KMS-11 (cell line): ENCODE data around the gene ZNF511.

Experiments
- H2AFZ ChIP-seq: fragments of 200-600 bp; sonication (generic); 2 replicates; pipeline ENCODE4 v1.6.1; 2016; ENCODE audit warnings: antibody characterized with exemption, mixed run types, low read depth
- H3K27ac ChIP-seq: fragments of 200-600 bp; sonication (generic); 2 replicates; pipeline ENCODE4 v1.6.1; 2016; ENCODE audit warnings: mild to moderate bottlenecking, mixed run types
- H3K27me3 ChIP-seq: fragments of 200-600 bp; sonication (generic); 2 replicates; pipeline ENCODE4 v1.6.1; 2017; ENCODE audit warnings: mild to moderate bottlenecking, low read depth, mixed run types, moderate library complexity; ENCODE audit not compliant: insufficient read depth
- H3K36me3 ChIP-seq: fragments of 200-600 bp; sonication (generic); 2 replicates; pipeline ENCODE4 v1.6.1; 2017; ENCODE audit warnings: mild to moderate bottlenecking, mixed run types; ENCODE audit not compliant: insufficient read depth
- H3K4me1 ChIP-seq: fragments of 200-600 bp; sonication (generic); 2 replicates; pipeline ENCODE4 v1.6.1; 2016; ENCODE audit warnings: mild to moderate bottlenecking, low read depth, mixed run types; ENCODE audit not compliant: poor library complexity, severe bottlenecking
- H3K4me2 ChIP-seq: fragments of 200-600 bp; sonication (generic); 2 replicates; pipeline ENCODE4 v1.7.0; 2016; ENCODE audit warnings: mild to moderate bottlenecking, mixed run types
- H3K4me3 ChIP-seq: fragments of 200-600 bp; sonication (generic); IDR thresholded peaks from 2 replicates; pipeline ENCODE4 v1.6.1; 2017; ENCODE audit warnings: low read depth, low read length, mixed read lengths; ENCODE audit not compliant: insufficient read depth
- H3K79me2 ChIP-seq: fragments of 200-600 bp; sonication (generic); 2 replicates; pipeline ENCODE4 v1.6.1; 2016; ENCODE audit warnings: low read depth, mixed run types; ENCODE audit not compliant: insufficient read depth
- H3K9ac ChIP-seq: fragments of 200-600 bp; sonication (generic); 2 replicates; pipeline ENCODE4 v1.6.1; 2016; ENCODE audit warnings: mild to moderate bottlenecking, mixed run types
- H4K20me1 ChIP-seq: fragments of 200-600 bp; sonication (generic); 2 replicates; pipeline ENCODE4 v1.6.1; 2016; ENCODE audit warnings: mild to moderate bottlenecking, mixed run types; ENCODE audit not compliant: insufficient read depth
- TF ChIP-seq, protein P1 (sequence below): fragments of 200-600 bp; sonication (generic); conservative IDR thresholded peaks from 2 replicates; pipeline ENCODE4 v1.6.1; 2017; ENCODE audit warnings: low read depth, mild to moderate bottlenecking, antibody characterized with exemption, low read length, moderate library complexity, mixed read lengths

ZNF511 gene

DNA sequence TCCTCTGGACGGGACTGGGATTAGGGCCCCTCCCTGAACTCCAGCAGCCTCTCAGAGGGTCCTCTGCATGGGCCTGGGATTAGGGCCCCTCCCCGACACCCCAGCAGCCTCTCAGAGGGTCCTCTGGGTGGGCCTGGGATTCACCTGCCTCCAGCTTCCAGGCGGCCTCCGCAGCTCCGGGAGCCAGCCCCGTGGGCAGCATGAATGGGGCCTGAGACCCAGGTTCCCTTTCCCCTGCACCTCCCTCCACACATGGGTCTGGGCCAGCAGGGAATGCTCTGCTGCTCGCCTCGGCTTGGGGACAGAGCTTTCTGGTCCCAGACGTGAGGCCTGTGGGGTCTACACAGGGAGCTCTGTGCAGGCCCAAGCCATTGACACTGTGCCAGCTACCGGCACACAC, 5.5 kb upstream of the ZNF511 start:
- Histone ChIP-seq H3K27ac (no peak overlapping the region), H3K4me1 (peaks cover 9% of the 10 kb centered on the region), H3K4me3 (no peak overlapping the region), H2AFZ (no peak overlapping the region), H3K27me3 (no peaks in the 10 kb centered on the region), H3K36me3 (no peaks in the 10 kb centered on the region), H3K9ac (no peak overlapping the region), H3K79me2 (peaks cover 41% of the 10 kb centered on the region; the same call in 1 of the 2 replicates), H3K4me2 (no peak overlapping the region), H4K20me1 (no peaks in the 10 kb centered on the region)
- TF ChIP-seq, protein P1, sequence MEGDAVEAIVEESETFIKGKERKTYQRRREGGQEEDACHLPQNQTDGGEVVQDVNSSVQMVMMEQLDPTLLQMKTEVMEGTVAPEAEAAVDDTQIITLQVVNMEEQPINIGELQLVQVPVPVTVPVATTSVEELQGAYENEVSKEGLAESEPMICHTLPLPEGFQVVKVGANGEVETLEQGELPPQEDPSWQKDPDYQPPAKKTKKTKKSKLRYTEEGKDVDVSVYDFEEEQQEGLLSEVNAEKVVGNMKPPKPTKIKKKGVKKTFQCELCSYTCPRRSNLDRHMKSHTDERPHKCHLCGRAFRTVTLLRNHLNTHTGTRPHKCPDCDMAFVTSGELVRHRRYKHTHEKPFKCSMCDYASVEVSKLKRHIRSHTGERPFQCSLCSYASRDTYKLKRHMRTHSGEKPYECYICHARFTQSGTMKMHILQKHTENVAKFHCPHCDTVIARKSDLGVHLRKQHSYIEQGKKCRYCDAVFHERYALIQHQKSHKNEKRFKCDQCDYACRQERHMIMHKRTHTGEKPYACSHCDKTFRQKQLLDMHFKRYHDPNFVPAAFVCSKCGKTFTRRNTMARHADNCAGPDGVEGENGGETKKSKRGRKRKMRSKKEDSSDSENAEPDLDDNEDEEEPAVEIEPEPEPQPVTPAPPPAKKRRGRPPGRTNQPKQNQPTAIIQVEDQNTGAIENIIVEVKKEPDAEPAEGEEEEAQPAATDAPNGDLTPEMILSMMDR: no peak

DNA sequence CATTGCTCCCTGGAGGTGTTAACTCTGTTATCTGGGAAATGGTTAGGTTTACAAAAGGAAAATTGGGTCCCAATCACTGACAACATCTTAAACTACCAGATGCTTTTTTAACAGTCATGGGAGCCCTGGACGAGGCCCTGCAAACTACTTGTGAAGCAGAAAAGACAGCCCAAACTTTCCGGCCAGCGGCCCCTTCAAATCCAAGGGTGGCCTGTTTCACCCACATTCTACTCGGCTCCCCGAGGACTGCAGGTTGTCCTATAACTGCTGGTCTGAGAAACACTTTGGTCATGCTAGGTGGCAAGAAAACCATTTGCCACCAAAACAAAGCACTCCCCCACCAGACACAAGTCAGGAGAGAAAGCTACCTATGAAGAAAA, 2.6 kb upstream of the ZNF511 start:
- Histone ChIP-seq H3K4me2 (no peak overlapping the region), H3K27ac (no peak overlapping the region), H3K79me2 (peaks cover 44% of the 10 kb centered on the region; the same call in 1 of the 2 replicates)

DNA sequence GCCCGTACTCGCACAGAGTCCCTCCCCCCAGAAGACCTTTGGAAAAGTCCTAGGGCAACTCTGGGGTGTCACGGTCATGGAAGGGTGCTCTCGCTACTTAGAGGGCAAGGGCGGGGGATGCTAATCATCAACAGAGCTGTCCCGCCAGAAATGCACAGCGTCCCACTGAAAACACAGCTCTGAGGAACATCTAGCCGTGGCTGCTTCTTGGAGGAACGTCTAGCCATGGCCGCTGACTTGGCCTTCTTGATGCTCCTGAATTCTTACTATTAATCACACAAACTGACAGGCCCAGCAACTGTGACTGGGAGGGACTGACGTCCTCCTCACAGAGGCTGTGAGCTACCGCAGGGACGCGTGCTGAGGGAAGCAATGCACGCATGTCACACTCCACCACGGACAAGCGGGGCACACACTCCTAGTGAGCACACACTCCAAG, 1.8 kb upstream of the ZNF511 start:
- Histone ChIP-seq H4K20me1 (no peaks in the 10 kb centered on the region), H3K4me1 (peaks cover 13% of the 10 kb centered on the region), H2AFZ (no peak overlapping the region), H3K4me3 (no peak overlapping the region), H3K36me3 (no peaks in the 10 kb centered on the region), H3K9ac (no peak overlapping the region), H3K27ac (0 out of 2 replicates have a peak overlapping the region, but pooled peaks have one; percentile 93), H3K4me2 (peak overlapping the region; percentile 91), H3K79me2 (peaks cover 44% of the 10 kb centered on the region; the same call in 1 of the 2 replicates), H3K27me3 (no peaks in the 10 kb centered on the region)
- TF ChIP-seq, protein P1: no peak

More for the DNA sequence above, 2.6 kb upstream of the ZNF511 start:
- Histone ChIP-seq H3K36me3 (no peaks in the 10 kb centered on the region), H2AFZ (no peak overlapping the region), H3K9ac (no peak overlapping the region), H3K4me3 (no peak overlapping the region), H3K27me3 (no peaks in the 10 kb centered on the region), H4K20me1 (no peaks in the 10 kb centered on the region), H3K4me1 (peaks cover 13% of the 10 kb centered on the region)
- TF ChIP-seq, protein P1: no peak

DNA sequence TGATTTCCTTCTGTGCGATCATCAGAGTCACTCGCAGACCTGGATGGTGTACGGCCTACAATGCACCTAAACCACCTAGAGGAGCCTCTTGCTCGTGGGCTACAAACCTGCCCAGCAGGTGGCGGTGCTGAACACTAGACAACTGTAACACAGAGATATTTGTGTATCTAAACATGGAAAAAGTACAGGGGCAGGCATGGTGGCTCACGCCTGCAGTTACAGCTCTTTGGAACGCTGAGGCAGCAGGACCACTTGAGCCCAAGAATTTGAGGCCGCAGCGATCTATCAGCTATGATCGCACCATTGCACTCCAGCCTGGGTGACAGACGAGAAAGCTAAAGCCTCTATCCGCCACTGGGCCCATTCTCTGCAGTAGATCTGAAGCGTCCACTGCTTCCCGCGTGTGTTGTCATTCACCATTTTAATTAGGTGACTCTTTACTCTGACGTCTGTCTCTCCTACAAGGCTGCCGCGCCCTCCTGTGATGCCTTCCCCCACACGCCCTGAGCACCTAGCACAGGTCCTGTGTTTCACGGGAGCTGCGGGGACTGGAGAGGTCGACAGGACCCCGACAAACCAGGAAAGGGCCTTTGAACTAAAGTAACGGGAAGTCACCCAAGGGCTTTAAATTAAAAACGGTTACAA, 816 bp upstream of the ZNF511 start:
- no peaks in the 10 kb centered on the region for H4K20me1 ChIP-seq
- H3K27ac ChIP-seq: peak overlapping the region; percentile 93
- H3K4me1 ChIP-seq: peaks cover 13% of the 10 kb centered on the region
- H3K9ac ChIP-seq: peak overlapping the region; percentile 98
- peak overlapping the region; percentile 31 for H3K4me3 ChIP-seq
- H3K36me3 ChIP-seq: no peaks in the 10 kb centered on the region
- H3K79me2 ChIP-seq: peaks cover 44% of the 10 kb centered on the region; the same call in 1 of the 2 replicates
- peak overlapping the region; percentile 91 for H3K4me2 ChIP-seq
- H2AFZ ChIP-seq: peak overlapping the region; percentile 75; the same call in 1 of the 2 replicates
- no peaks in the 10 kb centered on the region for H3K27me3 ChIP-seq
- TF ChIP-seq, protein P1: peak; percentile 75
